ENCODE measurements around the gene COPS3. TPM values are rescaled to one million over a fixed set of nuclear protein-coding genes. Genes with fewer than 3 reads are reported as not detected.
"Not testable (repeated sequence)": the region's sequence is repeated elsewhere in the genome, so short reads cannot be mapped to it uniquely, and the experiment has no call there.

COPS3 gene
- total and polyA plus RNA-seq, 2 experiments from 2014 or later, result 51.1 to 123 TPM

- H3K4me1 ChIP-seq (ENCODE audit: low read depth), result peaks cover 13% of the 10 kb centered on the region
- H3K9me3 ChIP-seq (ENCODE audit: low read depth), result no peaks in the 10 kb centered on the region
- H3K36me3 ChIP-seq, result no peaks in the 10 kb centered on the region
- peak overlapping the region; percentile 1 for H3K27ac ChIP-seq
- DNase-seq (ENCODE audit: low read depth in 1 of 2, low spot score in 1 of 2), result peak in 1 of 2 donors; percentile 43
- no peak for TF ChIP-seq CTCF (IDR thresholded peaks at IDR 0.05; ENCODE audit: low read depth, low read length)
- no peaks in the 10 kb centered on the region for H3K27me3 ChIP-seq
- H3K4me3 ChIP-seq, result no peak overlapping the region
Observed at GRCh38 chr17:17304521-17304985, 23.5 kb upstream of the COPS3 start.

DNA sequence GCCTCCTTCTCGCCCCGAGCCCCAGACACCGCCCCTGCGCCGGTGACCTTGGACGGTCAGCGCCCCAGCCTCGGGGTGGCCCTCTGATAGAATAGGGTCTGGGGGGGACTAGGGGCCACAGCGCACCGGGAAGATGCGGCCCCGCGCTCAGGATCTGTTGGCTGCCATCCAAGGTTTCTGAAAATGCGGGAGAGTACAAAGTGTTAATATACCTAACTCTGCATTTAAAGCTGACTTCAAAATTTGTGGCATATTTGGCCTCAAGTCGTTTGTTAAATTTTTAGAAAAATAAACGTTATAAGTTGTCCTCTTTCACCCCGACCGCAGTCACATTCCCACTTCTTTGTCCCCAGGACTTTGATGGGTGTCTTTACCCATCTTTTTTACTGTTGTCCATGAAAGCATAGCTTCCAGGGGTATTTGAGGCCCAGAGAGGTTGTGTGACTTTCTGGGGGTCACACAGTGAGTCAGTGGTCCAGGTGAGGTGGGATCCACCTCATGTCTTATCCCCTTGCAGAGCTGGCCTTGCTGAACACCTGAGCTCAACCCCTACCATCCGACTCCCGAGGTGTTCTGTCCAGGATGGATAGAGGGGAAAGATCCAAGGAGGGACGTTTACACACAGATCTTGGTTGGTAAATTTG, 22.9 kb upstream of the COPS3 start:
- peaks cover 13% of the 10 kb centered on the region for H3K4me1 ChIP-seq (ENCODE audit: low read depth)
- no peaks in the 10 kb centered on the region for H3K27me3 ChIP-seq
- TF ChIP-seq CTCF (IDR thresholded peaks at IDR 0.05; ENCODE audit: low read depth, low read length), result no peak
- no peaks in the 10 kb centered on the region for H3K9me3 ChIP-seq (ENCODE audit: low read depth)
- no peak overlapping the region for H3K27ac ChIP-seq
- peak overlapping the region; percentile 67 for H3K4me3 ChIP-seq
- H3K36me3 ChIP-seq, result no peaks in the 10 kb centered on the region
- DNase-seq (ENCODE audit: low read depth in 1 of 2, low spot score in 1 of 2), result no peak

DNA sequence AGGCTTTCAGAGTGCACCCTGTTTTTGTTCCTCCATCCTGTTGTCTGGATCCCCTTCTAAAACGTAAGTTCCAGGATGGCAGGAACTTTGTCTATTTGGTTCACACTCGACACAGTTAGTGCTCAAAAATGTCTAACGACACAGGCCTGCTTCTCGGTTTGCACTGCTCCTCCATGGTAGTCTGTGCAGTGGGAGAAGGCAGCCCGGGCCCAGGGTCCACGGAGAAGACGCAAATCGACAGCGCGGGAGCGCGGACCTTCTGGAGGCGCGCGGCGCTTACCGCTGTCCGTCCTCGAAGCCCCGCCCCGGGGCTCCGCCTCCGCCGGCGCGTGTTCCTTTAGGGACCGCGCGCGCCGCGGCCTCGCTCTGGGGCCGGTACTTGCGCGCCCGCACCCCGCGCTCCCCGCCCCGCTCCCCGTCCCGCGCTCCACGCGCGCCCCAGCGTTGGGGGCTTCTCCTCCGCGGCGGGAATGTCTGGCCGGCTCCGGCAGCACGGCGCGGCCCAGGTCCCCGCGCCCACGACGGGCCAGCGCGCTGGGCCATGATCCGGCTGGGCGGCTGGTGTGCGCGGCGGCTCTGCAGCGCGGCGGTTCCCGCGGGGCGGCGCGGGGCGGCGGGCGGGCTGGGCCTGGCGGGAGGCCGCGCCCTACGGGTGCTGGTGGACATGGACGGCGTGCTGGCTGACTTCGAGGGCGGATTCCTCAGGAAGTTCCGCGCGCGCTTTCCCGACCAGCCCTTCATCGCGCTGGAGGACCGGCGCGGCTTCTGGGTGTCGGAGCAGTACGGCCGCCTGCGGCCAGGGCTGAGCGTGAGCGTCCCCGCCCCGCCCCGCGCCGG, 22.2 kb upstream of the COPS3 start, which contains the start of gene NT5M:
NT5M (plus strand) TSS at position 364 of the 837 bp plus-strand sequence; CDS start at position 542, 178 bp downstream.
- peak; percentile 80 to 89 for DNase-seq (ENCODE audit: low read depth in 1 of 2, low spot score in 1 of 2)
- Histone ChIP-seq H3K4me1 (ENCODE audit: low read depth) (peaks cover 13% of the 10 kb centered on the region), H3K27ac (no peak within 1 kb of the TSS), H3K27me3 (no peaks in the 10 kb centered on the region), H3K4me3 (peak within 1 kb of the TSS; percentile 67), H3K36me3 (no peaks in the 10 kb centered on the region), H3K9me3 (ENCODE audit: low read depth) (no peaks in the 10 kb centered on the region)
- TF ChIP-seq CTCF (IDR thresholded peaks at IDR 0.05; ENCODE audit: low read depth, low read length), result no peak

DNA sequence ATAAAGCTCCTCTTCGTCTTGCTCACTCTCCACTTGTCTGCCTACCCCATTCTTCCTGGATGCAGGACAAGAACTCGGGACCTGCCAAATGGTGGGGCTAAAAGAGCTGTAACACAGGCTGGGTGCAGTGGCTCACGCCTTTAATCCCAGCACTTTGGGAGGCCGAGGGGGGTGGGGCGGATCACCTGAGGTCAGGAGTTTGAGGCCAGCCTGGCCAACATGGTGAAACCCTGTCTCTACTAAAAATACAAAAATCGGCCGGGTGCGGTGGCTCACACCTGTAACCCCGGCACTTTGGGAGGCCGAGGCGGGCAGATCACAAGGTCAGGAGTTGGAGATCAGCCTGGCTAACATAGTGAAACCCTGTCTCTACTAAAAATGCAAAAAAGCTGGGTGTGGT, 20.6 kb upstream of the COPS3 start:
- not testable (repeated sequence) for H3K36me3 ChIP-seq; H3K27me3 ChIP-seq; DNase-seq (ENCODE audit: low read depth in 1 of 2, low spot score in 1 of 2); H3K9me3 ChIP-seq (ENCODE audit: low read depth)
- H3K4me1 ChIP-seq (ENCODE audit: low read depth), result peaks cover 13% of the 10 kb centered on the region
- H3K27ac ChIP-seq, result peak overlapping the region; percentile 34
- peak overlapping the region; percentile 36 for H3K4me3 ChIP-seq

- Histone ChIP-seq H3K4me1 (ENCODE audit: low read depth) (peaks cover 13% of the 10 kb centered on the region), H3K27ac (peak overlapping the region; percentile 67), H3K36me3 (no peaks in the 10 kb centered on the region), H3K4me3 (peak overlapping the region; percentile 36), H3K27me3 (no peaks in the 10 kb centered on the region), H3K9me3 (ENCODE audit: low read depth) (no peaks in the 10 kb centered on the region)
- DNase-seq (ENCODE audit: low read depth in 1 of 2, low spot score in 1 of 2), result peak; percentile 62 to 91
- no peak for TF ChIP-seq CTCF (IDR thresholded peaks at IDR 0.05; ENCODE audit: low read depth, low read length)
Observed at GRCh38 chr17:17300624-17301568, 19.9 kb upstream of the COPS3 start.
